Measurements from ENCODE around the gene CYP2R1. TPM values are rescaled to one million over a fixed set of nuclear protein-coding genes. Genes with fewer than 3 reads are reported as not detected.

Gene CYP2R1
- total RNA-seq, 1 donor from 2014 or later: 40.1 TPM

DNA sequence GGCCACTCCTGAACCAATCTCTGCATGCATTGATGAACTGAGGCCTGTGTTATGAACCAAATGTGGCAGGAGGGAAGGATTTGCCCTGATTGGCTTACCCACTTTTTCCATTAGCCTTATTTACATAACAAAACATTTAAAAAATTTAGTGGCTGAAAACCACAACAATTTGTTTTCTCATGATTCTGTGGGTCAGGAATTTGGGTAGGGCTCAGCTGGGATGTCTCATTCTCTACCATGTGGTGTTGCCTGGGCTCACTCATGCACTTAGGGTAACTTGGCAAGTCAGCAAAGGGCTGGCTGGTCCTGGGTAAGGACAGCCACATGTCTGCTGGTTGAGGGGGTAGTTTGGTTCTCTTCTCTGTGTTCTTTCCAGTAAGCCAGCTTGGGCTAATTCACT is 35.1 kb upstream of the CYP2R1 start:
- peaks cover 0 to 4% of the 10 kb centered on the region in 2 donors for H3K9me3 ChIP-seq
- no peaks in the 10 kb centered on the region for H3K36me3 ChIP-seq
- H3K27me3 ChIP-seq: no peaks in the 10 kb centered on the region
- H3K4me1 ChIP-seq: no peaks in the 10 kb centered on the region
- intact Hi-C loops (cut with DNase I): no loop called here
- DNase-seq (ENCODE audit: low spot score in 2 of 2): no peak
- TF ChIP-seq, protein P1, sequence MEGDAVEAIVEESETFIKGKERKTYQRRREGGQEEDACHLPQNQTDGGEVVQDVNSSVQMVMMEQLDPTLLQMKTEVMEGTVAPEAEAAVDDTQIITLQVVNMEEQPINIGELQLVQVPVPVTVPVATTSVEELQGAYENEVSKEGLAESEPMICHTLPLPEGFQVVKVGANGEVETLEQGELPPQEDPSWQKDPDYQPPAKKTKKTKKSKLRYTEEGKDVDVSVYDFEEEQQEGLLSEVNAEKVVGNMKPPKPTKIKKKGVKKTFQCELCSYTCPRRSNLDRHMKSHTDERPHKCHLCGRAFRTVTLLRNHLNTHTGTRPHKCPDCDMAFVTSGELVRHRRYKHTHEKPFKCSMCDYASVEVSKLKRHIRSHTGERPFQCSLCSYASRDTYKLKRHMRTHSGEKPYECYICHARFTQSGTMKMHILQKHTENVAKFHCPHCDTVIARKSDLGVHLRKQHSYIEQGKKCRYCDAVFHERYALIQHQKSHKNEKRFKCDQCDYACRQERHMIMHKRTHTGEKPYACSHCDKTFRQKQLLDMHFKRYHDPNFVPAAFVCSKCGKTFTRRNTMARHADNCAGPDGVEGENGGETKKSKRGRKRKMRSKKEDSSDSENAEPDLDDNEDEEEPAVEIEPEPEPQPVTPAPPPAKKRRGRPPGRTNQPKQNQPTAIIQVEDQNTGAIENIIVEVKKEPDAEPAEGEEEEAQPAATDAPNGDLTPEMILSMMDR (IDR thresholded peaks at IDR 0.05): no peak
- no peak overlapping the region for H3K4me3 ChIP-seq
- no peak overlapping the region for H3K27ac ChIP-seq

DNA sequence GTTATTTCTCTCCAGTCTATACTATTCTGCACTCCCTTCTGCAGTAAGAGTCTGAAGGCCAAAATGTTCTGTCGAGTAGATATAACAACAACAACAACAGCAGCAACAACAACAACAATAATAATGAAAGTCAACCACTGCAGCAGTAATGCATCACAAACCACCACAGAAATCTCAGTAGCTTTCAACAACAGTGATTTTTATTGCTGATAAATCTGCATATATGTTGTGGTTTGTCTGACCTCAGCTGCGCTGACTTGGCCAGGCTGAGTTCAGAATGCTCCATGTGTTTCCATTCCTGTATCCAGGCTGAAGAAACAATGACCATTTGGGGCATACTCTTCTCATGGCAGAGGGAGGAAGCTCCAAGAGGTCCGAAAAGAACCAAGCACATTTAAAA is 32.3 kb upstream of the CYP2R1 start:
- intact Hi-C loops (cut with DNase I): no loop called here
- no peaks in the 10 kb centered on the region for H3K27me3 ChIP-seq
- H3K4me3 ChIP-seq: no peak overlapping the region
- TF ChIP-seq, protein P1 (IDR thresholded peaks at IDR 0.05): no peak
- DNase-seq (ENCODE audit: low spot score in 2 of 2): no peak
- H3K9me3 ChIP-seq: peaks cover 0 to 4% of the 10 kb centered on the region in 2 donors
- no peaks in the 10 kb centered on the region for H3K36me3 ChIP-seq
- H3K4me1 ChIP-seq: no peaks in the 10 kb centered on the region
- no peak overlapping the region for H3K27ac ChIP-seq

DNA sequence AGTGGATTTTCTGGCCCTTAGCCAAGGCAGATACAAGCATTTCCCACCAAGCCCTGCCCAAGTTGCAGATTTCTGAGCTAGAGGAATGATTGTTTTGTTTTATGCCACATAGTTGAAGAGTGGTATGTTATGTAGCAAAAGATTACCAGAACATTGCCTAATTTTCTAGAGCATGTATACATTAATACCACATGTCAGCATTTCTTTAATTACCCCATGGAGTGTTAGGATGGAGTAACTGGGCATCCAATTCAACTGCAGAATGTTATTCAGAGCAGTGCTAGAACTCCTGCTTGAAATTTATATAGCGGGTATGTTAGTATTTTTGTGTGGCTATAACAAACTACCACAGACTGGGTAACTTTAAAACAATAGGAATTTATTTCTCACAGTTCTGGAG is 24.4 kb upstream of the CYP2R1 start:
- TF ChIP-seq, protein P1 (IDR thresholded peaks at IDR 0.05): no peak
- no peaks in the 10 kb centered on the region for H3K36me3 ChIP-seq

DNA sequence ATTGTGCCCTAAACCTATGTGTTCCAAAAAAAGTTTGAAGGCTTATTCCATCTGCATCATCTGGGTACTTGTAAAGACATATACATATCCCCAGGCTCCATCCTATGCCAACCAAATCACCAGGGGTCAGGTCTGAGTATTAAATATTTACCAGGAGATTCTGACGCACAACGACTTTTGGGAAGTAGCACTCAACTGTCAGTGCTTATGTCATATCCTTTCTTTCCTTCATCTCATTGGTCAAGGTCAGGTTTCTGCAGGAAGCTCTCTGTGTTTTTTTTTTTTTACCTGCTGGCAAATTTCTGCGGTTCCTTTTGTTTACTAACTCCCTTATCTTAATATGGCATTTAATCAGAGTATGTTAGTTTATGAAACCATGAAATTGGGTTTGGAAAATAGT is 22.5 kb upstream of the CYP2R1 start:
- TF ChIP-seq, protein P1 (IDR thresholded peaks at IDR 0.05): no peak
- H3K4me3 ChIP-seq: no peak overlapping the region
- no peak for DNase-seq (ENCODE audit: low spot score in 2 of 2)
- H3K9me3 ChIP-seq: no peaks in the 10 kb centered on the region
- no peaks in the 10 kb centered on the region for H3K4me1 ChIP-seq
- no peak overlapping the region for H3K27ac ChIP-seq
- no peaks in the 10 kb centered on the region for H3K36me3 ChIP-seq
- intact Hi-C loops (cut with DNase I): no loop called here
- H3K27me3 ChIP-seq: no peaks in the 10 kb centered on the region

More for the DNA sequence above, 24.4 kb upstream of the CYP2R1 start:
- intact Hi-C loops (cut with DNase I): no loop called here
- Histone ChIP-seq H3K9me3 (no peaks in the 10 kb centered on the region), H3K4me1 (no peaks in the 10 kb centered on the region), H3K27ac (no peak overlapping the region), H3K27me3 (no peaks in the 10 kb centered on the region), H3K4me3 (no peak overlapping the region)
- DNase-seq (ENCODE audit: low spot score in 2 of 2): no peak

DNA sequence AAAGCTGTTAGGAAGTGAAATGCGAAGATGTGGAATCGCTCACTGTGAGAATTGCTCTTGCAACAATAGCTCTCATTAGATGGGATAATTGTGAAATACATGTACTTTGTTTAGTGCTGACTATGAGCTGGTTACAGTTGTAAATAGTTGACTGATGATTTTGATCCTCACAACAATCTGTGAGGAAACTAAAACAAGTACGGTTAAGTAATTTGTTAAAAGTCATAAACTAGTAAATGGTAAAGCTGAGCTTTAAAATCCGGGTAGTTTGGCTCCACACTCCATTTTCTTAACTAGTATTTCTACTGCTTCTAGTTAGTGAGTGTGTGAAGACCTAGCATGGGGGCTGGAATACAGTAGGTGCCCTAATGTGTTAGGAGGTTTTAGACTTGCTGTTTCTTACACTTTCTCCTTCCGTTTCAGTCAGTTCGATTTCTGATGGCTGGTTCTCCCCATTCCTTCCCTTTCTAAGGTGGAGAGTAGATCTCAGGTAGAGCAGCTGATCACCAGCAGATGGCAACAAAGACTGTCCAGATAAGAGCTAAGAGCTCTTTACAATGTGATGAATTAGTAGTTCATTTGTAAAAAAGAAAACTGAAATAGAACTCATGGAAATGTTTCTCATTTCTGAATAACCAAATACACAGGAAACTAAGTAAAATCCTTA is 16.3 kb upstream of the CYP2R1 start:
- no peak overlapping the region for H3K4me3 ChIP-seq
- TF ChIP-seq, protein P1 (IDR thresholded peaks at IDR 0.05): peak; percentile 24 to 56 (median 46)
- peaks cover 3 to 4% of the 10 kb centered on the region in 2 donors for H3K4me1 ChIP-seq
- H3K9me3 ChIP-seq: no peaks in the 10 kb centered on the region
- no peak for DNase-seq (ENCODE audit: low spot score in 2 of 2)
- intact Hi-C loops (cut with DNase I): loop anchor here (1.0 to 5.0 kb wide), 3 partner anchors 167 to 386 kb away; partner anchors contain the start of genes PDE3B and PSMA1
- no peak overlapping the region for H3K27ac ChIP-seq
- H3K36me3 ChIP-seq: no peaks in the 10 kb centered on the region
- H3K27me3 ChIP-seq: no peaks in the 10 kb centered on the region
